Measurements from ENCODE around the gene DNAJA3.
"Not testable (repeated sequence)": the region's sequence is repeated elsewhere in the genome, so short reads cannot be mapped to it uniquely, and the experiment has no call there.

DNAJA3 gene

GRCh38 chr16:4390266-4391260, 35.1 kb upstream of the DNAJA3 start:
- no peak overlapping the region for H3K27ac ChIP-seq
- TF ChIP-seq CTCF (IDR thresholded peaks at IDR 0.05) = no peak
- no peak for TF ChIP-seq ZFX (IDR thresholded peaks at IDR 0.05; ENCODE audit: borderline replicate concordance)

GRCh38 chr16:4391631-4392381, 33.9 kb upstream of the DNAJA3 start:
- no peak overlapping the region for H3K27ac ChIP-seq

GRCh38 chr16:4392382-4393239, 33.1 kb upstream of the DNAJA3 start:
- H3K27ac ChIP-seq = no peak overlapping the region
- TF ChIP-seq ZFX (IDR thresholded peaks at IDR 0.05; ENCODE audit: borderline replicate concordance) = no peak
- no peak for TF ChIP-seq CTCF (IDR thresholded peaks at IDR 0.05)

More at GRCh38 chr16:4391631-4392381, 33.9 kb upstream of the DNAJA3 start:
- no peak for TF ChIP-seq ZFX (IDR thresholded peaks at IDR 0.05; ENCODE audit: borderline replicate concordance)
- TF ChIP-seq CTCF (IDR thresholded peaks at IDR 0.05) = no peak

- TF ChIP-seq ZFX (IDR thresholded peaks at IDR 0.05; ENCODE audit: borderline replicate concordance) = no peak
- TF ChIP-seq CTCF (IDR thresholded peaks at IDR 0.05) = no peak
- no peak overlapping the region for H3K27ac ChIP-seq
Observed at GRCh38 chr16:4393240-4393600, 32.4 kb upstream of the DNAJA3 start.

- not testable (repeated sequence) for H3K27ac ChIP-seq
Observed at GRCh38 chr16:4393850-4394249, 31.8 kb upstream of the DNAJA3 start.

- no peak for TF ChIP-seq CTCF (IDR thresholded peaks at IDR 0.05)
- TF ChIP-seq ZFX (IDR thresholded peaks at IDR 0.05; ENCODE audit: borderline replicate concordance) = no peak
Observed at GRCh38 chr16:4395055-4395726, 30.5 kb upstream of the DNAJA3 start.

More at GRCh38 chr16:4395055-4395726, 30.5 kb upstream of the DNAJA3 start:
- H3K27ac ChIP-seq = no peak overlapping the region
